ENCODE measurements around the gene ATP6V0C. TPM values are rescaled to one million over a fixed set of nuclear protein-coding genes. Genes with fewer than 3 reads are reported as not detected.
"Not testable (repeated sequence)": the region's sequence is repeated elsewhere in the genome, so short reads cannot be mapped to it uniquely, and the experiment has no call there.

ATP6V0C gene
- total and polyA plus RNA-seq, 2 of the 8 experiments (the other 6 are each of a cell fraction or from before 2014, with no cell fraction given) = 125 to 176 TPM

GRCh38 chr16:2567506-2567905 lies 53.8 kb downstream of the ATP6V0C start:
- H3K18ac ChIP-seq (ENCODE audit: extremely low read depth, low read length); H3K79me2 ChIP-seq (ENCODE audit: control insufficient read depth in 1 of 2, insufficient read depth in 2 of 2, low read length in 2 of 2); H3K27ac ChIP-seq (ENCODE audit: low read depth, low read length); H4K20me1 ChIP-seq (replicated peaks in 1 of 2; ENCODE audit: control insufficient read depth in 1 of 2, insufficient read depth in 2 of 2, low read length in 2 of 2); H2AFZ ChIP-seq (ENCODE audit: low read length); H3K79me1 ChIP-seq (ENCODE audit: low read depth, low read length); H3K4me3 ChIP-seq (ENCODE audit: extremely low read depth in 1 of 4, insufficient read depth in 2 of 4, low read depth in 3 of 4, low read length in 4 of 4); H2BK20ac ChIP-seq (ENCODE audit: low read length); H3K4me1 ChIP-seq (replicated peaks in 1 of 4; ENCODE audit: control insufficient read depth in 3 of 4, insufficient read depth in 4 of 4, low read length in 3 of 4); H4K5ac ChIP-seq (ENCODE audit: insufficient read length, low read depth, low read length); POLR2A ChIA-PET (ENCODE audit: partially characterized antibody); H4K8ac ChIP-seq (ENCODE audit: extremely low read depth, insufficient read depth, low read length); H3K23me2 ChIP-seq (ENCODE audit: low read depth, low read length); H3K56ac ChIP-seq (replicated peaks; ENCODE audit: insufficient read length, low read depth, low read length); H2BK120ac ChIP-seq (replicated peaks; ENCODE audit: low read depth, low read length); DNase-seq (ENCODE audit: low read depth in 1 of 2, low spot score in 2 of 2); H3K4me2 ChIP-seq (ENCODE audit: insufficient read depth in 1 of 2, low read depth in 2 of 2, low read length in 2 of 2); H4K91ac ChIP-seq (replicated peaks; ENCODE audit: insufficient read length, low read length); CTCF ChIA-PET (ENCODE audit: partially characterized antibody); H2BK5ac ChIP-seq (ENCODE audit: low read depth, low read length); H3K36me3 ChIP-seq (ENCODE audit: control insufficient read depth in 2 of 4, insufficient read depth in 4 of 4, low read length in 3 of 4); H3K14ac ChIP-seq (ENCODE audit: insufficient read length); H2AK5ac ChIP-seq (ENCODE audit: low read depth, low read length); H3K27me3 ChIP-seq (replicated peaks in 1 of 4; ENCODE audit: control insufficient read depth in 3 of 4, extremely low read depth in 1 of 4, insufficient read depth in 3 of 4, low read length in 3 of 4); H2BK12ac ChIP-seq (ENCODE audit: low read depth, low read length); H2BK15ac ChIP-seq (ENCODE audit: low read length); H3K9me3 ChIP-seq (ENCODE audit: insufficient read depth in 2 of 2, low read depth in 1 of 2, low read length in 1 of 2); FAIRE-seq; H3K4ac ChIP-seq (replicated peaks; ENCODE audit: insufficient read length, low read depth, low read length); H3K23ac ChIP-seq (ENCODE audit: insufficient read length); H3K9ac ChIP-seq (replicated peaks in 1 of 4; ENCODE audit: extremely low read depth in 1 of 4, low read depth in 3 of 4, low read length in 3 of 4): not testable (repeated sequence)
- no CpG with 5 or more reads among the region's 6 CpGs for WGBS, 2 experiments (ENCODE audit: extremely low coverage in 1 of 2, insufficient coverage in 1 of 2, insufficient read length in 1 of 2, insufficient replicate concordance in 2 of 2, low coverage in 1 of 2, low lambda C conversion rate in 2 of 2, missing lambda C conversion rate in 1 of 2)

GRCh38 chr16:2568573-2568972 lies 54.8 kb downstream of the ATP6V0C start:
- H3K27ac ChIP-seq (ENCODE audit: low read depth, low read length); H3K23ac ChIP-seq (ENCODE audit: insufficient read length); DNase-seq (ENCODE audit: low read depth in 1 of 2, low spot score in 2 of 2); H3K23me2 ChIP-seq (ENCODE audit: low read depth, low read length); H3K79me1 ChIP-seq (ENCODE audit: low read depth, low read length); H3K4ac ChIP-seq (replicated peaks; ENCODE audit: insufficient read length, low read depth, low read length); H3K79me2 ChIP-seq (ENCODE audit: control insufficient read depth in 1 of 2, insufficient read depth in 2 of 2, low read length in 2 of 2); H3K9me3 ChIP-seq (ENCODE audit: insufficient read depth in 2 of 2, low read depth in 1 of 2, low read length in 1 of 2); H3K56ac ChIP-seq (replicated peaks; ENCODE audit: insufficient read length, low read depth, low read length); H3K9ac ChIP-seq (replicated peaks in 1 of 4; ENCODE audit: extremely low read depth in 1 of 4, low read depth in 3 of 4, low read length in 3 of 4); H2BK15ac ChIP-seq (ENCODE audit: low read length); CTCF ChIA-PET (ENCODE audit: partially characterized antibody); H4K91ac ChIP-seq (replicated peaks; ENCODE audit: insufficient read length, low read length); H2AK5ac ChIP-seq (ENCODE audit: low read depth, low read length); H4K5ac ChIP-seq (ENCODE audit: insufficient read length, low read depth, low read length); H4K8ac ChIP-seq (ENCODE audit: extremely low read depth, insufficient read depth, low read length); FAIRE-seq; H3K14ac ChIP-seq (ENCODE audit: insufficient read length); H2BK120ac ChIP-seq (replicated peaks; ENCODE audit: low read depth, low read length); POLR2A ChIA-PET (ENCODE audit: partially characterized antibody); H2BK12ac ChIP-seq (ENCODE audit: low read depth, low read length); H2AFZ ChIP-seq (ENCODE audit: low read length); H3K4me2 ChIP-seq (ENCODE audit: insufficient read depth in 1 of 2, low read depth in 2 of 2, low read length in 2 of 2); H3K18ac ChIP-seq (ENCODE audit: extremely low read depth, low read length); H3K36me3 ChIP-seq (ENCODE audit: control insufficient read depth in 2 of 4, insufficient read depth in 4 of 4, low read length in 3 of 4); H3K27me3 ChIP-seq (replicated peaks in 1 of 4; ENCODE audit: control insufficient read depth in 3 of 4, extremely low read depth in 1 of 4, insufficient read depth in 3 of 4, low read length in 3 of 4); H3K4me1 ChIP-seq (replicated peaks in 1 of 4; ENCODE audit: control insufficient read depth in 3 of 4, insufficient read depth in 4 of 4, low read length in 3 of 4); H2BK5ac ChIP-seq (ENCODE audit: low read depth, low read length); H3K4me3 ChIP-seq (ENCODE audit: extremely low read depth in 1 of 4, insufficient read depth in 2 of 4, low read depth in 3 of 4, low read length in 4 of 4); H4K20me1 ChIP-seq (replicated peaks in 1 of 2; ENCODE audit: control insufficient read depth in 1 of 2, insufficient read depth in 2 of 2, low read length in 2 of 2); H2BK20ac ChIP-seq (ENCODE audit: low read length): not testable (repeated sequence)
- WGBS, 2 experiments (ENCODE audit: extremely low coverage in 1 of 2, insufficient coverage in 1 of 2, insufficient read length in 1 of 2, insufficient replicate concordance in 2 of 2, low coverage in 1 of 2, low lambda C conversion rate in 2 of 2, missing lambda C conversion rate in 1 of 2) = no CpG with 5 or more reads among the region's 11 CpGs

Measured in H1 (cell line).